CD14-positive monocyte (primary cell): ENCODE results near the gene SPSB1. TPM values are rescaled to one million over a fixed set of nuclear protein-coding genes. Genes with fewer than 3 reads are reported as not detected.

Source experiments
- DNase-seq, 3 donors: peaks; one replicate each; pipeline ENCODE4 v3.0.0-alpha.2; 2011 to 2022
- H2AFZ ChIP-seq: 2 replicates; pipeline ENCODE4 v1.6.0; 2012; ENCODE audit warnings: mild to moderate bottlenecking, low read depth, low read length, inconsistent platforms; ENCODE audit not compliant: insufficient read depth, poor library complexity, severe bottlenecking
- H3K27ac ChIP-seq, 2 donors: 1 replicate in 1 of 2; 2 replicates in 1 of 2; pipeline ENCODE4 v1.5.1; 2012 to 2013; ENCODE audit warnings: low read length in 2 of 2, control low read depth in 1 of 2, inconsistent platforms in 1 of 2, low read depth in 1 of 2, mild to moderate bottlenecking in 1 of 2
- H3K27me3 ChIP-seq, 2 donors: one replicate each; pipeline versions ENCODE4 v1.6.0 to v1.6.1; 2011 to 2013; ENCODE audit warnings: low read length in 2 of 2; ENCODE audit not compliant: control insufficient read depth in 2 of 2, insufficient read depth in 2 of 2
- H3K36me3 ChIP-seq, 2 donors: replicated peaks in 1 of 2; 1 replicate in 1 of 2; 2 replicates in 1 of 2; pipeline versions ENCODE4 v1.5.1 to v1.6.1; 2012 to 2013; ENCODE audit warnings: low read length in 2 of 2, control low read depth in 1 of 2, inconsistent platforms in 1 of 2, mild to moderate bottlenecking in 1 of 2; ENCODE audit not compliant: insufficient read depth in 2 of 2, control insufficient read depth in 1 of 2
- H3K4me1 ChIP-seq, 2 donors: 1 replicate in 1 of 2; 2 replicates in 1 of 2; pipeline versions ENCODE4 v1.5.1 to v1.6.1; 2012 to 2013; ENCODE audit warnings: low read length in 2 of 2, control low read depth in 1 of 2, inconsistent platforms in 1 of 2, mild to moderate bottlenecking in 1 of 2, moderate library complexity in 1 of 2; ENCODE audit not compliant: insufficient read depth in 2 of 2, control insufficient read depth in 1 of 2
- H3K4me2 ChIP-seq: replicated peaks from 2 replicates; pipeline ENCODE3; 2012; ENCODE audit warnings: low read length, moderate library complexity, mild to moderate bottlenecking; ENCODE audit not compliant: poor library complexity, severe bottlenecking; ENCODE audit errors: extremely low read depth
- H3K4me3 ChIP-seq, 3 experiments: fragments of 200-600 bp in 1 of 3; sonication (generic) in 1 of 3; replicated peaks in 1 of 3; 1 replicate in 2 of 3; 2 replicates in 1 of 3; pipeline ENCODE4 v1.5.1; 2011 to 2013; ENCODE audit warnings: low read length in 3 of 3, mild to moderate bottlenecking in 3 of 3, control low read depth in 2 of 3, low read depth in 2 of 3, inconsistent platforms in 1 of 3, moderate library complexity in 1 of 3
- H3K79me2 ChIP-seq: 2 replicates; pipeline ENCODE4 v1.6.0; 2012; ENCODE audit warnings: mild to moderate bottlenecking, control low read depth, inconsistent platforms, low read length, moderate library complexity; ENCODE audit not compliant: insufficient read depth
- H3K9ac ChIP-seq: 2 replicates; pipeline ENCODE4 v1.6.0; 2017; ENCODE audit warnings: low read length, mild to moderate bottlenecking; ENCODE audit not compliant: insufficient read depth, poor library complexity, severe bottlenecking
- H3K9me3 ChIP-seq, 2 donors: replicated peaks in 1 of 2; 1 replicate in 1 of 2; 2 replicates in 1 of 2; pipeline versions ENCODE4 v1.5.1 to v1.6.1; 2012 to 2013; ENCODE audit warnings: low read length in 2 of 2, control low read depth in 1 of 2; ENCODE audit not compliant: control insufficient read depth in 1 of 2, insufficient read depth in 1 of 2
- H4K20me1 ChIP-seq: 2 replicates; pipeline ENCODE4 v1.6.0; 2012; ENCODE audit warnings: mild to moderate bottlenecking, low read length, control low read depth, moderate library complexity; ENCODE audit not compliant: insufficient read depth
- H3K27ac Mint-ChIP-seq, 7 donors: one replicate each; pipeline ENCODE4 v1.8.0; 2020; ENCODE audit warnings: mild to moderate bottlenecking in 7 of 7, mixed read lengths in 7 of 7, moderate library complexity in 6 of 7, inconsistent platforms in 2 of 7
- H3K27me3 Mint-ChIP-seq, 3 donors: one replicate each; pipeline ENCODE4 v1.8.0; 2021 to 2022; ENCODE audit warnings: low read depth in 3 of 3, mild to moderate bottlenecking in 3 of 3, mixed read lengths in 3 of 3, moderate library complexity in 3 of 3, inconsistent platforms in 1 of 3
- H3K36me3 Mint-ChIP-seq, 2 donors: one replicate each; pipeline ENCODE4 v1.8.0; 2020; ENCODE audit warnings: mixed read lengths in 2 of 2, inconsistent platforms in 1 of 2, mild to moderate bottlenecking in 1 of 2
- H3K4me1 Mint-ChIP-seq: one replicate; pipeline ENCODE4 v1.8.0; 2020; ENCODE audit warnings: mild to moderate bottlenecking, mixed read lengths
- H3K4me3 Mint-ChIP-seq, 2 donors: one replicate each; pipeline ENCODE4 v1.8.0; 2020; ENCODE audit warnings: mild to moderate bottlenecking in 2 of 2, mixed read lengths in 2 of 2, moderate library complexity in 1 of 2
- H3K9me3 Mint-ChIP-seq, 7 donors: one replicate each; pipeline ENCODE4 v1.8.0; 2020 to 2022; ENCODE audit warnings: mixed read lengths in 7 of 7, mild to moderate bottlenecking in 6 of 7, moderate library complexity in 6 of 7, inconsistent platforms in 2 of 7
- CTCF ChIP-seq: fragments of 200-600 bp; IDR thresholded peaks from one replicate; pipeline ENCODE4 v1.8.0; 2022; ENCODE audit warnings: antibody characterized with exemption, mild to moderate bottlenecking
- WGBS: methylation state at CpG from one replicate; pipeline ENCODE4 v1.1.5; 2013; ENCODE audit warnings: missing lambda C conversion rate; ENCODE audit not compliant: insufficient coverage; 5-methylcytosine and 5-hydroxymethylcytosine counted together
- intact Hi-C, 2 donors: fragments of 100-400 bp; cut with micrococcal nuclease; formaldehyde crosslinking; loops; one replicate each; pipeline versions ENCODE4 v1.15.0 to v1.15.1; 2023
- polyA plus RNA-seq, 3 donors: library from polyadenylated mRNA; depleted of rRNA in 1 of 3; unstranded in 2 of 3; stranded (reverse) in 1 of 3; fragments of 300-500 nt in 2 of 3; fragments of >200 nt in 1 of 3; fragmentation: Illumina TruSeq in 2 of 3; gene quantifications; 1 replicate in 2 of 3; 2 replicates in 1 of 3; pipeline ENCODE4 v1.2.3, GENCODE V29; 2012 to 2021

SPSB1 gene
- polyA plus RNA-seq, 3 donors: 0.15 to 1.2 (median 0.29) TPM

- Mint-ChIP-seq H3K36me3 (no peaks in the 10 kb centered on the region), H3K4me3 (no peak overlapping the region)
- intact Hi-C loops: no loop called here
Measured at GRCh38 chr1:9356829-9357466, 64.3 kb downstream of the SPSB1 start.

GRCh38 chr1:9357958-9358357 lies 65.3 kb downstream of the SPSB1 start:
- Histone ChIP-seq H3K27me3 (no peaks in the 10 kb centered on the region), H3K79me2 (no peaks in the 10 kb centered on the region), H3K4me1 (peaks cover 9 to 14% of the 10 kb centered on the region in 2 donors), H3K4me3 (no peak overlapping the region), H3K9ac (no peak overlapping the region), H2AFZ (no peak overlapping the region), H3K9me3 (no peaks in the 10 kb centered on the region), H3K36me3 (no peaks in the 10 kb centered on the region), H3K4me2 (no peak overlapping the region), H3K27ac (no peak overlapping the region), H4K20me1 (no peaks in the 10 kb centered on the region)
- Mint-ChIP-seq H3K4me1 (peaks cover 9% of the 10 kb centered on the region), H3K27ac (no peak overlapping the region), H3K36me3 (no peaks in the 10 kb centered on the region), H3K27me3 (peaks cover 8 to 17% (median 10%) of the 10 kb centered on the region in 3 donors), H3K4me3 (no peak overlapping the region), H3K9me3 (no peaks in the 10 kb centered on the region)
- TF ChIP-seq CTCF: no peak
- no peak for DNase-seq
- 88% methylated on average over 7 of the region's 8 CpGs for WGBS
- intact Hi-C loops: no loop called here

More at GRCh38 chr1:9356829-9357466, 64.3 kb downstream of the SPSB1 start:
- H3K27me3 ChIP-seq: no peaks in the 10 kb centered on the region
- H3K4me3 ChIP-seq: no peak overlapping the region
- Mint-ChIP-seq H3K27ac (no peak overlapping the region), H3K27me3 (peaks cover 4 to 8% (median 6%) of the 10 kb centered on the region in 3 donors), H3K9me3 (no peaks in the 10 kb centered on the region), H3K4me1 (no peaks in the 10 kb centered on the region)
- DNase-seq: no peak
- 100% methylated on average over 2 of the region's 2 CpGs for WGBS
- H2AFZ ChIP-seq: no peak overlapping the region
- no peaks in the 10 kb centered on the region for H4K20me1 ChIP-seq
- no peak overlapping the region for H3K4me2 ChIP-seq
- peaks cover 0 to 4% of the 10 kb centered on the region in 2 donors for H3K4me1 ChIP-seq
- no peak overlapping the region for H3K27ac ChIP-seq
- TF ChIP-seq CTCF: no peak
- H3K9me3 ChIP-seq: no peaks in the 10 kb centered on the region
- no peaks in the 10 kb centered on the region for H3K79me2 ChIP-seq
- H3K36me3 ChIP-seq: no peaks in the 10 kb centered on the region
- H3K9ac ChIP-seq: no peak overlapping the region
